WTC11 (cell line): ENCODE results near the gene ASGR1. TPM values are rescaled to one million over a fixed set of nuclear protein-coding genes. Genes with fewer than 3 reads are reported as not detected.

Experiments used
- ATAC-seq: fragments of 200-7000 bp; cut with Tn5 transposase; 2 replicates; pipeline ENCODE4 v1.10.0; 2021; ENCODE audit warnings: mild to moderate bottlenecking, moderate library complexity
- CTCF ChIA-PET: fragments of 300-600 bp; sonication (Branson Sonifier 250); formaldehyde crosslinking; loops from one replicate; lab custom pipeline; 2021; ENCODE audit warnings: antibody characterized with exemption; lab: Charles Lee
- POLR2A ChIA-PET: fragments of 350-600 bp; sonication (Branson Sonifier 250); formaldehyde crosslinking; loops from one replicate; lab custom pipeline; 2021; ENCODE audit warnings: antibody characterized with exemption; lab: Charles Lee
- DNase-seq: peaks from one replicate; pipeline ENCODE4 v3.0.0; 2021; ENCODE audit warnings: low spot score
- H3K27ac Mint-ChIP-seq: 2 replicates; pipeline ENCODE4 v1.8.0; 2021; ENCODE audit warnings: mixed read lengths
- H3K27me3 Mint-ChIP-seq: 2 replicates; pipeline ENCODE4 v1.8.0; 2021; ENCODE audit warnings: low read depth, mild to moderate bottlenecking, moderate library complexity, mixed read lengths
- H3K36me3 Mint-ChIP-seq: 2 replicates; pipeline ENCODE4 v1.8.0; 2021; ENCODE audit warnings: mixed read lengths
- H3K4me1 Mint-ChIP-seq: 2 replicates; pipeline ENCODE4 v1.8.0; 2022; ENCODE audit warnings: mixed read lengths
- H3K4me3 Mint-ChIP-seq: 2 replicates; pipeline ENCODE4 v1.8.0; 2021; ENCODE audit warnings: mild to moderate bottlenecking, moderate library complexity, mixed read lengths
- H3K9me3 Mint-ChIP-seq: 2 replicates; pipeline ENCODE4 v1.8.0; 2021; ENCODE audit warnings: mixed read lengths
- CREB1 ChIP-seq: sonication (generic); formaldehyde crosslinking; IDR thresholded peaks from 2 replicates; pipeline ENCODE4 v1.8.0; 2023; ENCODE audit warnings: mild to moderate bottlenecking, missing genetic modification reagents
- ESRRA ChIP-seq: sonication (generic); formaldehyde crosslinking; IDR thresholded peaks from 2 replicates; pipeline ENCODE4 v1.8.1; 2022; ENCODE audit warnings: mild to moderate bottlenecking, missing genetic modification reagents, borderline replicate concordance
- HMGA2 ChIP-seq: fragments of 250-450 bp; sonication (Bioruptor Pico); IDR thresholded peaks from 2 replicates; pipeline ENCODE4 v1.4.0; 2021; ENCODE audit warnings: mild to moderate bottlenecking, moderate library complexity
- MXD4 ChIP-seq: fragments of 250-450 bp; sonication (Bioruptor Pico); IDR thresholded peaks from 2 replicates; pipeline ENCODE4 v1.8.0; 2021; ENCODE audit warnings: mild to moderate bottlenecking, moderate library complexity, borderline replicate concordance
- NFATC4 ChIP-seq: fragments of 250-450 bp; sonication (Bioruptor Pico); IDR thresholded peaks from 2 replicates; pipeline ENCODE4 v1.9.0; 2021; ENCODE audit warnings: mild to moderate bottlenecking
- NFYB ChIP-seq: sonication (generic); formaldehyde crosslinking; conservative IDR thresholded peaks from 2 replicates; pipeline ENCODE4 v1.8.0; 2022; ENCODE audit warnings: low read depth, missing genetic modification reagents
- SOX15 ChIP-seq: fragments of 250-450 bp; sonication (Bioruptor Pico); IDR thresholded peaks from 2 replicates; pipeline ENCODE4 v1.9.0; 2021; ENCODE audit warnings: mild to moderate bottlenecking
- ZNF317 ChIP-seq: sonication (generic); formaldehyde crosslinking; IDR thresholded peaks from 2 replicates; pipeline ENCODE4 v1.8.1; 2023; ENCODE audit warnings: low read depth, mild to moderate bottlenecking, moderate library complexity, missing genetic modification reagents, borderline replicate concordance
- ZNF671 ChIP-seq: fragments of 250-450 bp; sonication (Bioruptor Pico); IDR thresholded peaks from 2 replicates; pipeline ENCODE4 v1.8.0; 2021; ENCODE audit warnings: mild to moderate bottlenecking
- total RNA-seq: library from RNA; stranded (reverse); gene quantifications from 3 replicates; pipeline ENCODE4 v1.2.3, GENCODE V29; 2021
- TF ChIP-seq, protein P1 (sequence below): sonication (generic); formaldehyde crosslinking; IDR thresholded peaks from 2 replicates; pipeline ENCODE4 v1.8.0; 2023; ENCODE audit warnings: missing genetic modification reagents
- TF ChIP-seq, protein P2 (sequence below): sonication (generic); formaldehyde crosslinking; IDR thresholded peaks from 2 replicates; pipeline ENCODE4 v1.8.0; 2022; ENCODE audit warnings: mild to moderate bottlenecking, missing genetic modification reagents
- TF ChIP-seq, protein P3 (sequence below): sonication (generic); formaldehyde crosslinking; IDR thresholded peaks from 2 replicates; pipeline ENCODE4 v1.8.1; 2023; ENCODE audit warnings: mild to moderate bottlenecking, missing genetic modification reagents
- TF ChIP-seq, protein P4 (sequence below): sonication (generic); formaldehyde crosslinking; IDR thresholded peaks from 2 replicates; pipeline ENCODE4 v1.8.1; 2023; ENCODE audit warnings: mild to moderate bottlenecking, missing genetic modification reagents, moderate library complexity
- TF ChIP-seq, protein P5 (sequence below): sonication (generic); formaldehyde crosslinking; IDR thresholded peaks from 2 replicates; pipeline ENCODE4 v1.8.0; 2023; ENCODE audit warnings: mild to moderate bottlenecking, missing genetic modification reagents
- TF ChIP-seq, protein P6 (sequence below): sonication (generic); formaldehyde crosslinking; IDR thresholded peaks from 2 replicates; pipeline ENCODE4 v1.8.1; 2022; ENCODE audit warnings: mild to moderate bottlenecking, missing genetic modification reagents, moderate library complexity, borderline replicate concordance
- TF ChIP-seq, protein P7 (sequence below): fragments of 250-450 bp; sonication (Bioruptor Pico); IDR thresholded peaks from 2 replicates; pipeline ENCODE4 v1.9.0; 2021; ENCODE audit warnings: mild to moderate bottlenecking, borderline replicate concordance

The ASGR1 gene
- total RNA-seq, 1 experiment from 2014 or later: 13.3 TPM

DNA sequence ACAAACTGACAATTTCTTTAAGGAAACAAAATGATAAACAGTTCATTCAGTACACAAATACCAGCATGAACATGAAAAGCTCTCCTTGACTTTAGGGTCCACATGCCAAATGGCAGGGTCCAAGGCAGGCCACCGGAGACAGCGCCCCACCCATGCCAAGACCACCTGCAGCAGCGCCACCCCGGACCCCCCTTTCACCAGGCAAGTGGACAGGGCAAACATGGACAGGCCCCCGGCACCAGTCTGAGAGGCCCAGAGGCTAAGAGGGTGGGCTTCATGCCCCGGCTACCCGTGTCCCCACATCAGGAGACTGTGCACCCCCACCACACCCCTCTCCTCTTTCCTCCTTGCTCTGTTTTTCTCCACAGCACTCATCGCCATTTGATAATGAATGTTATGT lies 49.9 kb downstream of the ASGR1 start:
- Mint-ChIP-seq H3K36me3 (no peaks in the 10 kb centered on the region), H3K4me3 (no peak overlapping the region), H3K9me3 (no peaks in the 10 kb centered on the region), H3K4me1 (peaks cover 51% of the 10 kb centered on the region)
- CTCF ChIA-PET: interaction anchor here (1.6 kb wide), 1 partner anchor 77 kb away, joined by 5 read pairs; no protein-coding TSS in a partner anchor
- no peak for DNase-seq
- no peak for ATAC-seq
- TF ChIP-seq SOX15 (CRISPR knock-in tag) (no peak), NFYB (no peak), NFATC4 (CRISPR knock-in tag) (no peak), MXD4 (CRISPR knock-in tag) (no peak), CREB1 (CRISPR knock-in tag) (no peak), ESRRA (CRISPR knock-in tag) (no peak), ZNF671 (CRISPR knock-in tag) (no peak), ZNF317 (no peak), HMGA2 (no peak)
- TF ChIP-seq, protein P1, sequence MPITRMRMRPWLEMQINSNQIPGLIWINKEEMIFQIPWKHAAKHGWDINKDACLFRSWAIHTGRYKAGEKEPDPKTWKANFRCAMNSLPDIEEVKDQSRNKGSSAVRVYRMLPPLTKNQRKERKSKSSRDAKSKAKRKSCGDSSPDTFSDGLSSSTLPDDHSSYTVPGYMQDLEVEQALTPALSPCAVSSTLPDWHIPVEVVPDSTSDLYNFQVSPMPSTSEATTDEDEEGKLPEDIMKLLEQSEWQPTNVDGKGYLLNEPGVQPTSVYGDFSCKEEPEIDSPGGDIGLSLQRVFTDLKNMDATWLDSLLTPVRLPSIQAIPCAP: no peak
- TF ChIP-seq, protein P2, sequence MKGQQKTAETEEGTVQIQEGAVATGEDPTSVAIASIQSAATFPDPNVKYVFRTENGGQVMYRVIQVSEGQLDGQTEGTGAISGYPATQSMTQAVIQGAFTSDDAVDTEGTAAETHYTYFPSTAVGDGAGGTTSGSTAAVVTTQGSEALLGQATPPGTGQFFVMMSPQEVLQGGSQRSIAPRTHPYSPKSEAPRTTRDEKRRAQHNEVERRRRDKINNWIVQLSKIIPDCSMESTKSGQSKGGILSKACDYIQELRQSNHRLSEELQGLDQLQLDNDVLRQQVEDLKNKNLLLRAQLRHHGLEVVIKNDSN (CRISPR knock-in tag): no peak
- TF ChIP-seq, protein P3, sequence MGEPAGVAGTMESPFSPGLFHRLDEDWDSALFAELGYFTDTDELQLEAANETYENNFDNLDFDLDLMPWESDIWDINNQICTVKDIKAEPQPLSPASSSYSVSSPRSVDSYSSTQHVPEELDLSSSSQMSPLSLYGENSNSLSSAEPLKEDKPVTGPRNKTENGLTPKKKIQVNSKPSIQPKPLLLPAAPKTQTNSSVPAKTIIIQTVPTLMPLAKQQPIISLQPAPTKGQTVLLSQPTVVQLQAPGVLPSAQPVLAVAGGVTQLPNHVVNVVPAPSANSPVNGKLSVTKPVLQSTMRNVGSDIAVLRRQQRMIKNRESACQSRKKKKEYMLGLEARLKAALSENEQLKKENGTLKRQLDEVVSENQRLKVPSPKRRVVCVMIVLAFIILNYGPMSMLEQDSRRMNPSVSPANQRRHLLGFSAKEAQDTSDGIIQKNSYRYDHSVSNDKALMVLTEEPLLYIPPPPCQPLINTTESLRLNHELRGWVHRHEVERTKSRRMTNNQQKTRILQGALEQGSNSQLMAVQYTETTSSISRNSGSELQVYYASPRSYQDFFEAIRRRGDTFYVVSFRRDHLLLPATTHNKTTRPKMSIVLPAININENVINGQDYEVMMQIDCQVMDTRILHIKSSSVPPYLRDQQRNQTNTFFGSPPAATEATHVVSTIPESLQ (CRISPR knock-in tag): no peak
- TF ChIP-seq, protein P4, sequence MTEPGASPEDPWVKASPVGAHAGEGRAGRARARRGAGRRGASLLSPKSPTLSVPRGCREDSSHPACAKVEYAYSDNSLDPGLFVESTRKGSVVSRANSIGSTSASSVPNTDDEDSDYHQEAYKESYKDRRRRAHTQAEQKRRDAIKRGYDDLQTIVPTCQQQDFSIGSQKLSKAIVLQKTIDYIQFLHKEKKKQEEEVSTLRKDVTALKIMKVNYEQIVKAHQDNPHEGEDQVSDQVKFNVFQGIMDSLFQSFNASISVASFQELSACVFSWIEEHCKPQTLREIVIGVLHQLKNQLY (CRISPR knock-in tag): no peak
- TF ChIP-seq, protein P5, sequence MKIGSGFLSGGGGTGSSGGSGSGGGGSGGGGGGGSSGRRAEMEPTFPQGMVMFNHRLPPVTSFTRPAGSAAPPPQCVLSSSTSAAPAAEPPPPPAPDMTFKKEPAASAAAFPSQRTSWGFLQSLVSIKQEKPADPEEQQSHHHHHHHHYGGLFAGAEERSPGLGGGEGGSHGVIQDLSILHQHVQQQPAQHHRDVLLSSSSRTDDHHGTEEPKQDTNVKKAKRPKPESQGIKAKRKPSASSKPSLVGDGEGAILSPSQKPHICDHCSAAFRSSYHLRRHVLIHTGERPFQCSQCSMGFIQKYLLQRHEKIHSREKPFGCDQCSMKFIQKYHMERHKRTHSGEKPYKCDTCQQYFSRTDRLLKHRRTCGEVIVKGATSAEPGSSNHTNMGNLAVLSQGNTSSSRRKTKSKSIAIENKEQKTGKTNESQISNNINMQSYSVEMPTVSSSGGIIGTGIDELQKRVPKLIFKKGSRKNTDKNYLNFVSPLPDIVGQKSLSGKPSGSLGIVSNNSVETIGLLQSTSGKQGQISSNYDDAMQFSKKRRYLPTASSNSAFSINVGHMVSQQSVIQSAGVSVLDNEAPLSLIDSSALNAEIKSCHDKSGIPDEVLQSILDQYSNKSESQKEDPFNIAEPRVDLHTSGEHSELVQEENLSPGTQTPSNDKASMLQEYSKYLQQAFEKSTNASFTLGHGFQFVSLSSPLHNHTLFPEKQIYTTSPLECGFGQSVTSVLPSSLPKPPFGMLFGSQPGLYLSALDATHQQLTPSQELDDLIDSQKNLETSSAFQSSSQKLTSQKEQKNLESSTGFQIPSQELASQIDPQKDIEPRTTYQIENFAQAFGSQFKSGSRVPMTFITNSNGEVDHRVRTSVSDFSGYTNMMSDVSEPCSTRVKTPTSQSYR (CRISPR knock-in tag): no peak
- TF ChIP-seq, protein P6, sequence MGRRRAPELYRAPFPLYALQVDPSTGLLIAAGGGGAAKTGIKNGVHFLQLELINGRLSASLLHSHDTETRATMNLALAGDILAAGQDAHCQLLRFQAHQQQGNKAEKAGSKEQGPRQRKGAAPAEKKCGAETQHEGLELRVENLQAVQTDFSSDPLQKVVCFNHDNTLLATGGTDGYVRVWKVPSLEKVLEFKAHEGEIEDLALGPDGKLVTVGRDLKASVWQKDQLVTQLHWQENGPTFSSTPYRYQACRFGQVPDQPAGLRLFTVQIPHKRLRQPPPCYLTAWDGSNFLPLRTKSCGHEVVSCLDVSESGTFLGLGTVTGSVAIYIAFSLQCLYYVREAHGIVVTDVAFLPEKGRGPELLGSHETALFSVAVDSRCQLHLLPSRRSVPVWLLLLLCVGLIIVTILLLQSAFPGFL (CRISPR knock-in tag): no peak
- TF ChIP-seq, protein P7, sequence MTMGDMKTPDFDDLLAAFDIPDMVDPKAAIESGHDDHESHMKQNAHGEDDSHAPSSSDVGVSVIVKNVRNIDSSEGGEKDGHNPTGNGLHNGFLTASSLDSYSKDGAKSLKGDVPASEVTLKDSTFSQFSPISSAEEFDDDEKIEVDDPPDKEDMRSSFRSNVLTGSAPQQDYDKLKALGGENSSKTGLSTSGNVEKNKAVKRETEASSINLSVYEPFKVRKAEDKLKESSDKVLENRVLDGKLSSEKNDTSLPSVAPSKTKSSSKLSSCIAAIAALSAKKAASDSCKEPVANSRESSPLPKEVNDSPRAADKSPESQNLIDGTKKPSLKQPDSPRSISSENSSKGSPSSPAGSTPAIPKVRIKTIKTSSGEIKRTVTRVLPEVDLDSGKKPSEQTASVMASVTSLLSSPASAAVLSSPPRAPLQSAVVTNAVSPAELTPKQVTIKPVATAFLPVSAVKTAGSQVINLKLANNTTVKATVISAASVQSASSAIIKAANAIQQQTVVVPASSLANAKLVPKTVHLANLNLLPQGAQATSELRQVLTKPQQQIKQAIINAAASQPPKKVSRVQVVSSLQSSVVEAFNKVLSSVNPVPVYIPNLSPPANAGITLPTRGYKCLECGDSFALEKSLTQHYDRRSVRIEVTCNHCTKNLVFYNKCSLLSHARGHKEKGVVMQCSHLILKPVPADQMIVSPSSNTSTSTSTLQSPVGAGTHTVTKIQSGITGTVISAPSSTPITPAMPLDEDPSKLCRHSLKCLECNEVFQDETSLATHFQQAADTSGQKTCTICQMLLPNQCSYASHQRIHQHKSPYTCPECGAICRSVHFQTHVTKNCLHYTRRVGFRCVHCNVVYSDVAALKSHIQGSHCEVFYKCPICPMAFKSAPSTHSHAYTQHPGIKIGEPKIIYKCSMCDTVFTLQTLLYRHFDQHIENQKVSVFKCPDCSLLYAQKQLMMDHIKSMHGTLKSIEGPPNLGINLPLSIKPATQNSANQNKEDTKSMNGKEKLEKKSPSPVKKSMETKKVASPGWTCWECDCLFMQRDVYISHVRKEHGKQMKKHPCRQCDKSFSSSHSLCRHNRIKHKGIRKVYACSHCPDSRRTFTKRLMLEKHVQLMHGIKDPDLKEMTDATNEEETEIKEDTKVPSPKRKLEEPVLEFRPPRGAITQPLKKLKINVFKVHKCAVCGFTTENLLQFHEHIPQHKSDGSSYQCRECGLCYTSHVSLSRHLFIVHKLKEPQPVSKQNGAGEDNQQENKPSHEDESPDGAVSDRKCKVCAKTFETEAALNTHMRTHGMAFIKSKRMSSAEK: no peak
- TF ChIP-seq, all 79 proteins: peak for 0
- H3K27me3 Mint-ChIP-seq: peaks cover 47% of the 10 kb centered on the region
- POLR2A ChIA-PET: no interaction called here
- no peak overlapping the region for H3K27ac Mint-ChIP-seq
